IMR-90 (cell line): ENCODE data around the gene PARP14. TPM values are rescaled to one million over a fixed set of nuclear protein-coding genes. Genes with fewer than 3 reads are reported as not detected.

Experiments
- ATAC-seq: fragments of 200-7000 bp; cut with Tn5 transposase; 2 replicates; pipeline ENCODE4 v1.9.1; 2020; ENCODE audit warnings: low read depth, mild to moderate bottlenecking, moderate library complexity
- BruUV-seq: library from RNA; stranded (reverse); fragments of 400-500 nt; replicated peaks from 2 replicates; lab custom pipeline; 2021; lab: Mats Ljungman, UMichigan
- CTCF ChIA-PET: fragments of 300-600 bp; formaldehyde crosslinking; extraction: SDS; loops from one replicate; lab custom pipeline; 2021; ENCODE audit warnings: antibody characterized with exemption; lab: Yijun Ruan, JAX
- POLR2A ChIA-PET: fragments of 300-600 bp; sonication (Branson Sonifier 250); formaldehyde crosslinking; loops from one replicate; lab custom pipeline; 2022; ENCODE audit warnings: antibody characterized with exemption; ENCODE audit not compliant: unreplicated experiment; lab: Charles Lee
- DNase-seq: peaks from one replicate; pipeline ENCODE4 v3.0.0; 2013
- H2AFZ ChIP-seq: replicated peaks from 2 replicates; pipeline ENCODE3; 2013; ENCODE audit warnings: low read length, mild to moderate bottlenecking; ENCODE audit not compliant: poor library complexity
- H2AK5ac ChIP-seq: 2 replicates; pipeline ENCODE4 v1.6.1; 2013; ENCODE audit warnings: low read depth, low read length, inconsistent platforms
- H2AK9ac ChIP-seq: replicated peaks from 2 replicates; pipeline ENCODE3; 2013; ENCODE audit warnings: mild to moderate bottlenecking, low read depth, low read length, moderate library complexity; ENCODE audit not compliant: poor library complexity
- H2BK120ac ChIP-seq: 2 replicates; pipeline ENCODE4 v1.6.1; 2013; ENCODE audit warnings: low read depth, low read length, inconsistent platforms
- H2BK15ac ChIP-seq: 3 replicates; pipeline ENCODE4 v1.6.1; 2013; ENCODE audit warnings: low read depth, low read length, inconsistent platforms
- H2BK20ac ChIP-seq: 2 replicates; pipeline ENCODE4 v1.6.1; 2013; ENCODE audit warnings: low read depth, mild to moderate bottlenecking, inconsistent platforms, low read length, moderate library complexity
- H2BK5ac ChIP-seq: 2 replicates; pipeline ENCODE4 v1.6.1; 2013; ENCODE audit warnings: mild to moderate bottlenecking, low read depth, low read length, inconsistent platforms; ENCODE audit not compliant: poor library complexity, severe bottlenecking
- H3K14ac ChIP-seq: replicated peaks from 2 replicates; pipeline ENCODE4 v1.6.1; 2013; ENCODE audit warnings: low read depth, low read length, inconsistent platforms
- H3K18ac ChIP-seq: 2 replicates; pipeline ENCODE4 v1.6.1; 2013; ENCODE audit warnings: low read depth, low read length, control low read depth
- H3K23ac ChIP-seq: 2 replicates; pipeline ENCODE4 v1.6.1; 2013; ENCODE audit warnings: low read depth, low read length, inconsistent platforms
- H3K27ac ChIP-seq: 2 replicates; pipeline ENCODE4 v1.5.1; 2013; ENCODE audit warnings: mild to moderate bottlenecking, control low read depth, low read length; ENCODE audit not compliant: insufficient read depth
- H3K27me3 ChIP-seq: 2 replicates; pipeline ENCODE4 v1.6.1; 2013; ENCODE audit warnings: low read length; ENCODE audit not compliant: control insufficient read depth, insufficient read depth
- H3K36me3 ChIP-seq: 2 replicates; pipeline ENCODE4 v1.6.1; 2013; ENCODE audit warnings: low read length, mixed read lengths; ENCODE audit not compliant: control insufficient read depth, insufficient read depth
- H3K4ac ChIP-seq: 2 replicates; pipeline ENCODE4 v1.6.1; 2013; ENCODE audit warnings: low read depth, low read length, inconsistent platforms
- H3K4me1 ChIP-seq: 2 replicates; pipeline ENCODE4 v1.6.1; 2013; ENCODE audit warnings: low read length, mixed read lengths; ENCODE audit not compliant: control insufficient read depth, insufficient read depth
- H3K4me2 ChIP-seq: 2 replicates; pipeline ENCODE4 v1.6.1; 2013; ENCODE audit warnings: low read depth, mild to moderate bottlenecking, control low read depth, low read length, moderate library complexity
- H3K4me3 ChIP-seq: 2 replicates; pipeline ENCODE4 v1.5.1; 2013; ENCODE audit warnings: low read depth, mild to moderate bottlenecking, control low read depth, low read length, moderate library complexity; ENCODE audit not compliant: insufficient read depth
- H3K56ac ChIP-seq: 2 replicates; pipeline ENCODE4 v1.6.1; 2013; ENCODE audit warnings: low read length, inconsistent platforms; ENCODE audit not compliant: insufficient read depth; ENCODE audit errors: extremely low read depth
- H3K79me1 ChIP-seq, 2 experiments: 2 replicates each; pipeline ENCODE4 v1.6.1; 2013; ENCODE audit warnings: low read length in 2 of 2, inconsistent platforms in 1 of 2, low read depth in 1 of 2
- H3K9ac ChIP-seq: 2 replicates; pipeline ENCODE4 v1.6.1; 2013; ENCODE audit warnings: low read depth, low read length, control low read depth
- H3K9me1 ChIP-seq: 2 replicates; pipeline ENCODE4 v1.6.1; 2013; ENCODE audit warnings: low read length, inconsistent platforms; ENCODE audit not compliant: insufficient read depth
- H3K9me3 ChIP-seq: 2 replicates; pipeline ENCODE4 v1.6.1; 2013; ENCODE audit warnings: low read length; ENCODE audit not compliant: control insufficient read depth, insufficient read depth
- H4K20me1 ChIP-seq: 2 replicates; pipeline ENCODE4 v1.6.1; 2013; ENCODE audit warnings: low read length, inconsistent platforms; ENCODE audit not compliant: insufficient read depth
- H4K5ac ChIP-seq: 2 replicates; pipeline ENCODE4 v1.6.1; 2013; ENCODE audit warnings: mild to moderate bottlenecking, low read depth, low read length, control low read depth
- H4K8ac ChIP-seq, 2 experiments: 2 replicates each; pipeline ENCODE4 v1.6.1; 2013; ENCODE audit warnings: low read depth in 2 of 2, low read length in 2 of 2, control low read depth in 1 of 2, inconsistent platforms in 1 of 2
- H4K91ac ChIP-seq: 2 replicates; pipeline ENCODE4 v1.6.1; 2013; ENCODE audit warnings: low read depth, low read length, inconsistent platforms; ENCODE audit not compliant: insufficient read depth
- WGBS, 2 experiments: methylation state at CpG; one replicate each; pipeline versions ENCODE4 v1.1.5 to v1.1.7; 2013; ENCODE audit warnings: missing lambda C conversion rate in 2 of 2; ENCODE audit not compliant: insufficient read length in 1 of 2; ENCODE audit errors: extremely low coverage in 2 of 2; 5-methylcytosine and 5-hydroxymethylcytosine counted together
- dilution Hi-C: fragments of 300-500 bp; cut with HindIII; formaldehyde crosslinking; loops from one replicate; pipeline ENCODE4 v1.14.3; 2018; ENCODE audit warnings: low sequenced_read_pairs; ENCODE audit not compliant: unreplicated experiment
- in situ Hi-C: fragments of 300-500 bp; cut with MboI; formaldehyde crosslinking; loops from 3 replicates; pipeline ENCODE4 v1.14.3; 2019; ENCODE audit warnings: low sequenced_read_pairs, inconsistent platforms, mixed read lengths
- intact Hi-C: fragments of 100-400 bp; cut with micrococcal nuclease; formaldehyde crosslinking; loops from 2 replicates; pipeline ENCODE4 v1.10.0; 2022
- polyA plus RNA-seq, 3 experiments: library from polyadenylated mRNA; depleted of rRNA; stranded (reverse); fragments of >200 nt; gene quantifications; 2 replicates each; pipeline ENCODE4 v1.2.3, GENCODE V29; 2012; ENCODE audit warnings: low replicate concordance in 1 of 3
- total RNA-seq: library from RNA; depleted of rRNA; stranded (reverse); fragments of >200 nt; gene quantifications from 2 replicates; pipeline ENCODE4 v1.2.3, GENCODE V29; 2012
- TF ChIP-seq, protein P1 (sequence below): conservative IDR thresholded peaks from 2 replicates; pipeline ENCODE4 v1.5.1; 2012; ENCODE audit warnings: mild to moderate bottlenecking, low read depth, low read length, improper control_type of control experiment

PARP14 gene
- total and polyA plus RNA-seq, 2 of the 4 experiments (the other 2 are of a cell fraction), result 9.3 to 23.1 TPM

DNA sequence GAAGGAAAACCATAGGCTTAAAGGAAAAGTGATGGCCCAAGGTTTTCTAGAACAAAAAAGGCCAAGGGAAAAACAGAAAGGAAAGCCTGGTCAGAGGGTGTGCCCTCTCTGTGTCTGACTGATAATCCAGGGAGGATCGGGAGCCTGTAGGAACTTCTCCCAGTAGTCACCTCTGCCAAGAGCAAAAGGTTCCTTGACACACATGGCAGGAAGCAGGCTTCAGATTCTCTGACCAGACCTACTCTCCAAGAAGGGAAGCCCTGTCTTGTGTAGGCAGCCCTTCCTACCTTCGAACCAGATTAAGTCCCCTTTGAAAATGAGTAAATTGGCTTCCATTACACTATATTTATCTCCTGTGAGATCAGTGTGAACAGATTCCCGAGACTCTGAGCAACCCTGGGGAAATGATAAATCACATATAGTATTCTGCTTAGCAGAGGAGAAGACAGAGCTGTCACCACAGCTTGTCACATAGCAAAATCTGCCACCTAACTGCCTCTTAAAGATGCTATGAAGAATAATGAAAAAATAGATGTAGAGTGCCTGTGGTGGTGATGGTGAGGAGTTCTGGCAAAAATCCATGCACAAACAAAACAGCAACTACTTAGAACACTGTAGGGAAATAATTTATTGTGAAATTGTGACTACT, 38.8 kb downstream of the PARP14 start:
- H3K56ac ChIP-seq, result no peak overlapping the region
- POLR2A ChIA-PET, result no interaction called here

More for the DNA sequence above, 38.8 kb downstream of the PARP14 start:
- Histone ChIP-seq H2AK5ac (no peak overlapping the region), H4K8ac (no peak overlapping the region), H2BK5ac (no peak overlapping the region), H3K9ac (no peak overlapping the region), H3K23ac (no peak overlapping the region), H3K27ac (no peak overlapping the region), H2AFZ (no peak overlapping the region), H4K20me1 (no peaks in the 10 kb centered on the region), H3K9me3 (no peaks in the 10 kb centered on the region), H3K36me3 (peaks cover 20% of the 10 kb centered on the region), H3K4me2 (no peak overlapping the region), H3K4ac (no peak overlapping the region), H3K27me3 (no peaks in the 10 kb centered on the region), H2BK20ac (no peak overlapping the region), H3K4me3 (no peak overlapping the region), H3K18ac (no peak overlapping the region), H4K91ac (no peak overlapping the region), H3K79me1 (no peaks in the 10 kb centered on the region), H3K9me1 (no peaks in the 10 kb centered on the region; the same call in 1 of the 2 replicates), H3K4me1 (no peaks in the 10 kb centered on the region), H2BK15ac (no peak overlapping the region), H3K14ac (no peak overlapping the region), H4K5ac (no peak overlapping the region), H2AK9ac (no peak overlapping the region), H2BK120ac (no peak overlapping the region)
- BruUV-seq, result no TSS peak
- in situ Hi-C loops (no loop called here), dilution Hi-C loops (no loop called here), intact Hi-C loops (no loop called here)
- CTCF ChIA-PET, result no interaction called here
- TF ChIP-seq, protein P1, sequence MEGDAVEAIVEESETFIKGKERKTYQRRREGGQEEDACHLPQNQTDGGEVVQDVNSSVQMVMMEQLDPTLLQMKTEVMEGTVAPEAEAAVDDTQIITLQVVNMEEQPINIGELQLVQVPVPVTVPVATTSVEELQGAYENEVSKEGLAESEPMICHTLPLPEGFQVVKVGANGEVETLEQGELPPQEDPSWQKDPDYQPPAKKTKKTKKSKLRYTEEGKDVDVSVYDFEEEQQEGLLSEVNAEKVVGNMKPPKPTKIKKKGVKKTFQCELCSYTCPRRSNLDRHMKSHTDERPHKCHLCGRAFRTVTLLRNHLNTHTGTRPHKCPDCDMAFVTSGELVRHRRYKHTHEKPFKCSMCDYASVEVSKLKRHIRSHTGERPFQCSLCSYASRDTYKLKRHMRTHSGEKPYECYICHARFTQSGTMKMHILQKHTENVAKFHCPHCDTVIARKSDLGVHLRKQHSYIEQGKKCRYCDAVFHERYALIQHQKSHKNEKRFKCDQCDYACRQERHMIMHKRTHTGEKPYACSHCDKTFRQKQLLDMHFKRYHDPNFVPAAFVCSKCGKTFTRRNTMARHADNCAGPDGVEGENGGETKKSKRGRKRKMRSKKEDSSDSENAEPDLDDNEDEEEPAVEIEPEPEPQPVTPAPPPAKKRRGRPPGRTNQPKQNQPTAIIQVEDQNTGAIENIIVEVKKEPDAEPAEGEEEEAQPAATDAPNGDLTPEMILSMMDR, result no peak
- ATAC-seq (no peak), DNase-seq (no peak)
- WGBS, 2 experiments, result 100% methylated on average over 1 of the region's 3 CpGs; no CpG with 5 or more reads in 1 of the 2 experiments
